Measurements from ENCODE around the gene TGFBR3. TPM values are rescaled to one million over a fixed set of nuclear protein-coding genes. Genes with fewer than 3 reads are reported as not detected.

Gene TGFBR3
- total RNA-seq, 1 experiment from 2014 or later = 4.2 TPM

DNA sequence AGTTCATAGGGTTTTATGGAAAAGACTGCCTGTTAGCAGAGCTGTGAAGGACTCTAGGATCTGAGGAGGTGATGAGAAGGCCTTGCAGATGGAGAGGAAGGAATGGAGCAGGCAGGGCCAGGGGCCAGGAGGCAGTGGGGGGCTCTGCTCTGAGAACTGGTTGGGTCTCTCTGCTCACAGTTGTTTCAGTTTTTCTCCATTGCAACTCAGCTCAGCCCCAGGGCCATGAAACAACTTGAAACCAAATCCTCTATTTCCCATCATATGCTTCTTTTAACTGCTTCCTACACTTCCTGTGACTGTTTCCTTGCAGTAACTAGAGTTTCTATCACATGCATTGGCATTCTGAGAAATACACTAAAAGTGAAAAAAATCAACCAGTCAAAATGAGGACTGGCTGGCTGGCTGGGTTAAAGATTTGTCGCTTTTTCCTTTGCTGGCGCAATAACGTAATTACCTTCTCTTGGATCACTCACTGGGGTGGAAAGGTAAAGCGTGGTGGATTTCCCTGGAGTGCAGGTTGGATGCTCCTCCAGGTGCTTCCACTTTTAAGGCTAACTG is 213.3 kb downstream of the TGFBR3 start:
- Mint-ChIP-seq H3K4me3 (no peak overlapping the region), H3K27me3 (ENCODE audit: low read depth) (no peaks in the 10 kb centered on the region), H3K27ac (no peak overlapping the region), H3K4me1 (no peaks in the 10 kb centered on the region), H3K36me3 (peaks cover 7% of the 10 kb centered on the region), H3K9me3 (peaks cover 8% of the 10 kb centered on the region)
- ChIA-PET POLR2A (no interaction called here), CTCF (no interaction called here)
- ATAC-seq = no peak
- no peak for DNase-seq (ENCODE audit: low spot score)
- TF ChIP-seq ZNF396 (CRISPR knock-in tag; IDR thresholded peaks at IDR 0.05; ENCODE audit: borderline replicate concordance) (no peak), CREB1 (CRISPR knock-in tag; IDR thresholded peaks at IDR 0.05) (no peak), GTF2I (CRISPR knock-in tag; conservative IDR thresholded peaks at IDR 0.05) (no peak), MYBL2 (CRISPR knock-in tag; IDR thresholded peaks at IDR 0.05) (no peak), GABPB1 (CRISPR knock-in tag; IDR thresholded peaks at IDR 0.05) (no peak), ZNF232 (CRISPR knock-in tag; IDR thresholded peaks at IDR 0.05) (no peak), TEAD1 (CRISPR knock-in tag; IDR thresholded peaks at IDR 0.05) (no peak), ZNF219 (CRISPR knock-in tag; IDR thresholded peaks at IDR 0.05; ENCODE audit: borderline replicate concordance) (no peak)
- TF ChIP-seq, protein P1, sequence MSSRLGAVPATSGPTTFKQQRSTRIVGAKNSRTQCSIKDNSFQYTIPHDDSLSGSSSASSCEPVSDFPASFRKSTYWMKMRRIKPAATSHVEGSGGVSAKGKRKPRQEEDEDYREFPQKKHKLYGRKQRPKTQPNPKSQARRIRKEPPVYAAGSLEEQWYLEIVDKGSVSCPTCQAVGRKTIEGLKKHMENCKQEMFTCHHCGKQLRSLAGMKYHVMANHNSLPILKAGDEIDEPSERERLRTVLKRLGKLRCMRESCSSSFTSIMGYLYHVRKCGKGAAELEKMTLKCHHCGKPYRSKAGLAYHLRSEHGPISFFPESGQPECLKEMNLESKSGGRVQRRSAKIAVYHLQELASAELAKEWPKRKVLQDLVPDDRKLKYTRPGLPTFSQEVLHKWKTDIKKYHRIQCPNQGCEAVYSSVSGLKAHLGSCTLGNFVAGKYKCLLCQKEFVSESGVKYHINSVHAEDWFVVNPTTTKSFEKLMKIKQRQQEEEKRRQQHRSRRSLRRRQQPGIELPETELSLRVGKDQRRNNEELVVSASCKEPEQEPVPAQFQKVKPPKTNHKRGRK (CRISPR knock-in tag; IDR thresholded peaks at IDR 0.05; ENCODE audit: borderline replicate concordance) = no peak

DNA sequence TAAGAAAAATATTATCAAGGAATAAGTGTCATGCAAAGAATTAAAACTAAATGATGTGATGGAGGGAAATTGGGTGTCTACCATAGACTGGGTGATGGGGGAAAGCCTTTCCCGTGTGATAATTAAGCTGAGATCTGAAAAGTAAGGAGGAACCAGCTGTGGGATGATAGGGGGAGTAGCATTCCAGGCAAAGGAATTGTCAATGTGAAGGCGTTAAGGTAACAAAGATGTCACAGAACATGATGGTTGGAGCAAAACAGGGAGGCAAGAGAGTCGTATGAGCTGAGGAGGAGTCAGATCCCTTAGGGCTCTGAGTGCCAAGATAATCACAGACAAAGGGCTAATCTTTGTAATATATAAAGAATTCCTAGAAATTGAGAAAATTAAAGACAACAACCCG is 215.2 kb downstream of the TGFBR3 start:
- DNase-seq (ENCODE audit: low spot score) (no peak), ATAC-seq (no peak)
- ChIA-PET CTCF (no interaction called here), POLR2A (no interaction called here)
- peaks cover 5% of the 10 kb centered on the region; the same call in 1 of the 2 replicates for H3K36me3 Mint-ChIP-seq
- H3K9me3 Mint-ChIP-seq = peaks cover 5% of the 10 kb centered on the region
- H3K4me3 Mint-ChIP-seq = no peak overlapping the region
- H3K4me1 Mint-ChIP-seq = no peaks in the 10 kb centered on the region
- H3K27me3 Mint-ChIP-seq (ENCODE audit: low read depth) = no peaks in the 10 kb centered on the region
- no peak overlapping the region for H3K27ac Mint-ChIP-seq
- TF ChIP-seq, protein P2, sequence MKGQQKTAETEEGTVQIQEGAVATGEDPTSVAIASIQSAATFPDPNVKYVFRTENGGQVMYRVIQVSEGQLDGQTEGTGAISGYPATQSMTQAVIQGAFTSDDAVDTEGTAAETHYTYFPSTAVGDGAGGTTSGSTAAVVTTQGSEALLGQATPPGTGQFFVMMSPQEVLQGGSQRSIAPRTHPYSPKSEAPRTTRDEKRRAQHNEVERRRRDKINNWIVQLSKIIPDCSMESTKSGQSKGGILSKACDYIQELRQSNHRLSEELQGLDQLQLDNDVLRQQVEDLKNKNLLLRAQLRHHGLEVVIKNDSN (CRISPR knock-in tag; IDR thresholded peaks at IDR 0.05) = no peak
- TF ChIP-seq ZNF396 (CRISPR knock-in tag; IDR thresholded peaks at IDR 0.05; ENCODE audit: borderline replicate concordance) = no peak

DNA sequence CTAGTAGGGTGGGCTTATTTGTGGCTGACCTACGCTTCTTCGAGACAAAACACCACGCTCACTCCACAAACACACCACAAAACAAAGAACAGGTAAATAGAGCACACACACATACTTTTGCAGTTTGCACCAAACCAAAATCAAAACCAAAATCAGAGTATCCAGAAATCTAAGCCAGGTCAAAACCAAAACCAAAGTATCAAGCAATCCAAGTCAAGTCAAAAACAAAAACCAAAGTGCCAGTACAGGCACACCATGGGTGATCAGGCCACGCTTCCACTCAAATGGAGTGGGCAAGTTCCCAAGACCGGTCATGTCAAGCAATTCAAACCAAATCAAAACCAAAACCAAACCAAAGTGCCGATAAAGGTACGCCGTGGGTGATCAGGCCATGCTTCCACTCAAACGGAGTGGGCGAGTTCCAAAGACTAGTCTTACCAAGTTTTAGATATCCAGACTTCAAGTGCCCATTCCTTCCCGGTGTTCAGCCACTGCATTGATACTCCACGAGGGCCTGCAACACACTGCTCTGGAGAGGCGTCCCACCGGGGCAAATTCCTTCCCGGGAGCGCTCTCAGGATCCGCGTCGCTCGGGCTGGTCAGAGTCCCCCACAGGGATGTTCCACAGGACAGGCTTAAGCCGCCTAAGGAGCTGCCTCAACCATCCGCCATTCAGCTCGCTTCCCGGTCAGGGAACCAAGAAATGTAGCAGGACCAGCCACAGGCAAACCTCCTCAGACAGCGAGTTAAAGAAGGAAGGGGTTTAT is 216.2 kb downstream of the TGFBR3 start:
- POLR2A ChIA-PET = interaction anchor here (0.6 kb wide), 1 partner anchor 136 kb away, joined by 4 read pairs; no protein-coding TSS in a partner anchor
- DNase-seq (ENCODE audit: low spot score) = no peak
- Mint-ChIP-seq H3K36me3 (peaks cover 5% of the 10 kb centered on the region; the same call in 1 of the 2 replicates), H3K4me3 (no peak overlapping the region), H3K27me3 (ENCODE audit: low read depth) (no peaks in the 10 kb centered on the region), H3K4me1 (no peaks in the 10 kb centered on the region), H3K9me3 (peaks cover 5% of the 10 kb centered on the region), H3K27ac (no peak overlapping the region)
- ATAC-seq = no peak
- CTCF ChIA-PET = no interaction called here
- TF ChIP-seq SP1 (CRISPR knock-in tag; conservative IDR thresholded peaks at IDR 0.05) (no peak), ZNF219 (CRISPR knock-in tag; IDR thresholded peaks at IDR 0.05; ENCODE audit: borderline replicate concordance) (no peak), ZBTB21 (CRISPR knock-in tag; IDR thresholded peaks at IDR 0.05; ENCODE audit: borderline replicate concordance) (no peak), CBFB (CRISPR knock-in tag; IDR thresholded peaks at IDR 0.05; ENCODE audit: low read depth) (no peak), NR2C2 (CRISPR knock-in tag; IDR thresholded peaks at IDR 0.05) (no peak), GTF2I (CRISPR knock-in tag; conservative IDR thresholded peaks at IDR 0.05) (no peak), TP53 (CRISPR knock-in tag; IDR thresholded peaks at IDR 0.05) (no peak), ZNF671 (CRISPR knock-in tag; IDR thresholded peaks at IDR 0.05) (no peak), JAZF1 (CRISPR knock-in tag; IDR thresholded peaks at IDR 0.05) (no peak)
- TF ChIP-seq, protein P3, sequence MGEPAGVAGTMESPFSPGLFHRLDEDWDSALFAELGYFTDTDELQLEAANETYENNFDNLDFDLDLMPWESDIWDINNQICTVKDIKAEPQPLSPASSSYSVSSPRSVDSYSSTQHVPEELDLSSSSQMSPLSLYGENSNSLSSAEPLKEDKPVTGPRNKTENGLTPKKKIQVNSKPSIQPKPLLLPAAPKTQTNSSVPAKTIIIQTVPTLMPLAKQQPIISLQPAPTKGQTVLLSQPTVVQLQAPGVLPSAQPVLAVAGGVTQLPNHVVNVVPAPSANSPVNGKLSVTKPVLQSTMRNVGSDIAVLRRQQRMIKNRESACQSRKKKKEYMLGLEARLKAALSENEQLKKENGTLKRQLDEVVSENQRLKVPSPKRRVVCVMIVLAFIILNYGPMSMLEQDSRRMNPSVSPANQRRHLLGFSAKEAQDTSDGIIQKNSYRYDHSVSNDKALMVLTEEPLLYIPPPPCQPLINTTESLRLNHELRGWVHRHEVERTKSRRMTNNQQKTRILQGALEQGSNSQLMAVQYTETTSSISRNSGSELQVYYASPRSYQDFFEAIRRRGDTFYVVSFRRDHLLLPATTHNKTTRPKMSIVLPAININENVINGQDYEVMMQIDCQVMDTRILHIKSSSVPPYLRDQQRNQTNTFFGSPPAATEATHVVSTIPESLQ (CRISPR knock-in tag; IDR thresholded peaks at IDR 0.05) = no peak
- TF ChIP-seq, protein P4, sequence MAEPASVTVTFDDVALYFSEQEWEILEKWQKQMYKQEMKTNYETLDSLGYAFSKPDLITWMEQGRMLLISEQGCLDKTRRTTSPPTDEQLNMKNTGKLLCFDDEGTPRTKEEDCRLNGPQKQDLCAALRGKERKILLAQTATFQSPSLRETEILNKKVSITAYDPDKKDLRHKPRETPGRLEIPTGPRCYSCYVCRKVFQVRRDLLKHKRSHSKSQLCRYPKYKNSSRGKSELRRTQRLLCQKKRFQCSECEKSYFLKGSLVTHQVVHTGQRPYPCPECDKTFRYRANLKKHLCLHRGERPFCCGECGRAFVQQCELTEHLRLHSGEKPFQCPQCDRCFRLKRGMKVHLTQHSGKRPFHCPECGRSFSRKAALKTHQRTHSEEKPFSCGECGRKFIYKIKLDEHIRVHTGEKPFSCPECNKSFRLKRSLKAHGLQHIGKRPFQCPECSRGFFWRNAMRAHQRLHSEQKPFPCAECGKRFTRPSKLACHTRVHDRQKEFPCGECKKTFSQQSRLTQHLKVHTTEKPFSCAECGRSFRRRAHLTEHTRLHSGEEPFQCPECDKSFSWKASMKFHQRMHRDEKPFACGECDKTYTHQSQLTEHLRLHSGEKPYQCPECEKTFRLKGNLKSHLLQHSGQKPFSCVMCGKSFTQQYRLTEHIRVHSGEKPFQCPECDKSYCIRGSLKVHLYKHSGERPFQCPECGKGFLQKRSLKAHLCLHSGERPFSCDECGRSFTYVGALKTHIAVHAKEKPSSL (CRISPR knock-in tag; conservative IDR thresholded peaks at IDR 0.05) = no peak
- TF ChIP-seq, protein P5, sequence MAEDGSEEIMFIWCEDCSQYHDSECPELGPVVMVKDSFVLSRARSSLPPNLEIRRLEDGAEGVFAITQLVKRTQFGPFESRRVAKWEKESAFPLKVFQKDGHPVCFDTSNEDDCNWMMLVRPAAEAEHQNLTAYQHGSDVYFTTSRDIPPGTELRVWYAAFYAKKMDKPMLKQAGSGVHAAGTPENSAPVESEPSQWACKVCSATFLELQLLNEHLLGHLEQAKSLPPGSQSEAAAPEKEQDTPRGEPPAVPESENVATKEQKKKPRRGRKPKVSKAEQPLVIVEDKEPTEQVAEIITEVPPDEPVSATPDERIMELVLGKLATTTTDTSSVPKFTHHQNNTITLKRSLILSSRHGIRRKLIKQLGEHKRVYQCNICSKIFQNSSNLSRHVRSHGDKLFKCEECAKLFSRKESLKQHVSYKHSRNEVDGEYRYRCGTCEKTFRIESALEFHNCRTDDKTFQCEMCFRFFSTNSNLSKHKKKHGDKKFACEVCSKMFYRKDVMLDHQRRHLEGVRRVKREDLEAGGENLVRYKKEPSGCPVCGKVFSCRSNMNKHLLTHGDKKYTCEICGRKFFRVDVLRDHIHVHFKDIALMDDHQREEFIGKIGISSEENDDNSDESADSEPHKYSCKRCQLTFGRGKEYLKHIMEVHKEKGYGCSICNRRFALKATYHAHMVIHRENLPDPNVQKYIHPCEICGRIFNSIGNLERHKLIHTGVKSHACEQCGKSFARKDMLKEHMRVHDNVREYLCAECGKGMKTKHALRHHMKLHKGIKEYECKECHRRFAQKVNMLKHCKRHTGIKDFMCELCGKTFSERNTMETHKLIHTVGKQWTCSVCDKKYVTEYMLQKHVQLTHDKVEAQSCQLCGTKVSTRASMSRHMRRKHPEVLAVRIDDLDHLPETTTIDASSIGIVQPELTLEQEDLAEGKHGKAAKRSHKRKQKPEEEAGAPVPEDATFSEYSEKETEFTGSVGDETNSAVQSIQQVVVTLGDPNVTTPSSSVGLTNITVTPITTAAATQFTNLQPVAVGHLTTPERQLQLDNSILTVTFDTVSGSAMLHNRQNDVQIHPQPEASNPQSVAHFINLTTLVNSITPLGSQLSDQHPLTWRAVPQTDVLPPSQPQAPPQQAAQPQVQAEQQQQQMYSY (CRISPR knock-in tag; IDR thresholded peaks at IDR 0.05) = no peak
